Measurements from ENCODE around the gene CAPS2. TPM values are rescaled to one million over a fixed set of nuclear protein-coding genes. Genes with fewer than 3 reads are reported as not detected.

Gene CAPS2
- total RNA-seq, 1 donor from 2014 or later = 12.1 TPM

DNA sequence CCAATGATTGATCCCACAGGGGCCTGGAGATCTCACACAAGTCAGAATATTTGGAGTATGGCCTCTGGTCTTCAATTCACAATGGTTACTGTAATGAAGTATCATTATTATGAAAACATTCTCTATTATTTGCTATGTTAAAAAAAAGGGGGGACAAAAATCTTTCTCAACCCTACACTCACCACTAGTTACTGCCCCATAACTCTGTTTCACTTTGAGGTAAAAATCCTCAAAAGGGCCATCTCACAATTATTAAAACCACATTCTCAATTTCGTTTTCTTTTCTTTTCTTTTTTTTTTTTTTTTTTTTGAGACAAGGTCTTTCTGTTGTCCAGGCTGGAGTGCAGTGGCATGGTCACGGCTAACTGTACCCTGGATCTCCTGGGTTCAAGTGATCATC, 60.9 kb downstream of the CAPS2 start:
- intact Hi-C loops (cut with DNase I) = no loop called here
- H3K27ac ChIP-seq = no peak overlapping the region
- H3K4me1 ChIP-seq = no peaks in the 10 kb centered on the region
- ATAC-seq (no peak), DNase-seq (no peak)
- H3K4me3 ChIP-seq = no peak overlapping the region
- no peaks in the 10 kb centered on the region for H3K27me3 ChIP-seq (ENCODE audit: low read depth)
- H3K36me3 ChIP-seq = no peaks in the 10 kb centered on the region
- no peaks in the 10 kb centered on the region for H3K9me3 ChIP-seq
- TF ChIP-seq, protein P1, sequence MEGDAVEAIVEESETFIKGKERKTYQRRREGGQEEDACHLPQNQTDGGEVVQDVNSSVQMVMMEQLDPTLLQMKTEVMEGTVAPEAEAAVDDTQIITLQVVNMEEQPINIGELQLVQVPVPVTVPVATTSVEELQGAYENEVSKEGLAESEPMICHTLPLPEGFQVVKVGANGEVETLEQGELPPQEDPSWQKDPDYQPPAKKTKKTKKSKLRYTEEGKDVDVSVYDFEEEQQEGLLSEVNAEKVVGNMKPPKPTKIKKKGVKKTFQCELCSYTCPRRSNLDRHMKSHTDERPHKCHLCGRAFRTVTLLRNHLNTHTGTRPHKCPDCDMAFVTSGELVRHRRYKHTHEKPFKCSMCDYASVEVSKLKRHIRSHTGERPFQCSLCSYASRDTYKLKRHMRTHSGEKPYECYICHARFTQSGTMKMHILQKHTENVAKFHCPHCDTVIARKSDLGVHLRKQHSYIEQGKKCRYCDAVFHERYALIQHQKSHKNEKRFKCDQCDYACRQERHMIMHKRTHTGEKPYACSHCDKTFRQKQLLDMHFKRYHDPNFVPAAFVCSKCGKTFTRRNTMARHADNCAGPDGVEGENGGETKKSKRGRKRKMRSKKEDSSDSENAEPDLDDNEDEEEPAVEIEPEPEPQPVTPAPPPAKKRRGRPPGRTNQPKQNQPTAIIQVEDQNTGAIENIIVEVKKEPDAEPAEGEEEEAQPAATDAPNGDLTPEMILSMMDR (IDR thresholded peaks at IDR 0.05) = no peak

DNA sequence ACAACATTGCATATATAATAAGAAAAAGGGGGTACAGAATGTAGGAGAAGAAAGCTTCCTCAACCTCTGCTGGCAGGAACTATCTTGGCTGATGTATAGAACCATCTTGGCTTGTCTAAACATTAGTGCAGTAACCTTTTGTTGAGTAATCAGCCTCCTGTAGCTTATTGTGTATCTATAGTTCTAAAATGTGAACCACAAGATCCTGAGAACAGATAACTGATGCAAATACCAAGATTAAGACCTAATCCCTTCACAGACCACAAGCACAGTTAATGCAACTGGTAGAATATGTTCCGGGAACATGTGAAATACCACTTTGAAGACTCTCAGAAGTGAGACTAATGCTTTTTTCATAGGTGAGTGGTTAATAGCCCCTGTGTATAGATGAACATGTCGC, 69.8 kb downstream of the CAPS2 start:
- intact Hi-C loops (cut with DNase I) = no loop called here
- DNase-seq (no peak), ATAC-seq (no peak)
- Histone ChIP-seq H3K27ac (no peak overlapping the region), H3K27me3 (ENCODE audit: low read depth) (no peaks in the 10 kb centered on the region), H3K9me3 (no peaks in the 10 kb centered on the region), H3K36me3 (no peaks in the 10 kb centered on the region), H3K4me3 (no peak overlapping the region), H3K4me1 (no peaks in the 10 kb centered on the region)
- TF ChIP-seq, protein P1 (IDR thresholded peaks at IDR 0.05) = no peak

- TF ChIP-seq, protein P1 (IDR thresholded peaks at IDR 0.05) = no peak
- Histone ChIP-seq H3K27ac (no peak overlapping the region), H3K4me1 (no peaks in the 10 kb centered on the region), H3K27me3 (ENCODE audit: low read depth) (no peaks in the 10 kb centered on the region), H3K9me3 (no peaks in the 10 kb centered on the region), H3K4me3 (no peak overlapping the region), H3K36me3 (no peaks in the 10 kb centered on the region)
- no peak for ATAC-seq
- no peak for DNase-seq
- intact Hi-C loops (cut with DNase I) = no loop called here
Observed at GRCh38 chr12:75259143-75259542, 71.0 kb downstream of the CAPS2 start.

- DNase-seq (no peak), ATAC-seq (no peak)
- H3K36me3 ChIP-seq = no peaks in the 10 kb centered on the region
- TF ChIP-seq, protein P1 (IDR thresholded peaks at IDR 0.05) = no peak
- H3K4me3 ChIP-seq = no peak overlapping the region
- H3K27ac ChIP-seq = no peak overlapping the region
- intact Hi-C loops (cut with DNase I) = no loop called here
- no peaks in the 10 kb centered on the region for H3K4me1 ChIP-seq
- H3K27me3 ChIP-seq (ENCODE audit: low read depth) = no peaks in the 10 kb centered on the region
- H3K9me3 ChIP-seq = no peaks in the 10 kb centered on the region
Observed at GRCh38 chr12:75257510-75257909, 72.6 kb downstream of the CAPS2 start.

GRCh38 chr12:75245108-75245507, 85.0 kb downstream of the CAPS2 start:
- Histone ChIP-seq H3K9me3 (peaks cover 7% of the 10 kb centered on the region), H3K27me3 (ENCODE audit: low read depth) (no peaks in the 10 kb centered on the region), H3K4me3 (no peak overlapping the region), H3K36me3 (no peaks in the 10 kb centered on the region), H3K27ac (no peak overlapping the region), H3K4me1 (no peaks in the 10 kb centered on the region)
- ATAC-seq (no peak), DNase-seq (no peak)
- intact Hi-C loops (cut with DNase I) = no loop called here
- TF ChIP-seq, protein P1 (IDR thresholded peaks at IDR 0.05) = no peak

GRCh38 chr12:75239987-75240386, 90.1 kb downstream of the CAPS2 start:
- Histone ChIP-seq H3K9me3 (peaks cover 7% of the 10 kb centered on the region), H3K27ac (no peak overlapping the region), H3K4me1 (no peaks in the 10 kb centered on the region), H3K4me3 (no peak overlapping the region), H3K36me3 (no peaks in the 10 kb centered on the region), H3K27me3 (ENCODE audit: low read depth) (no peaks in the 10 kb centered on the region)
- DNase-seq = no peak
- no peak for ATAC-seq
- intact Hi-C loops (cut with DNase I) = no loop called here
- TF ChIP-seq, protein P1 (IDR thresholded peaks at IDR 0.05) = no peak
